Stimulated activated CD8-positive, alpha-beta memory T cell treated with anti-CD3 and anti-CD28 coated beads, Interleukin-12 subunit alpha, Interleukin-12 subunit beta, amount 100 ng/mL, for 1 hour (primary cell): ENCODE results near the gene TUFT1.

Experiments
- DNase-seq: peaks from one replicate; pipeline ENCODE4 v3.0.0-alpha.2; 2020; ENCODE audit warnings: low read depth

The TUFT1 gene

DNA sequence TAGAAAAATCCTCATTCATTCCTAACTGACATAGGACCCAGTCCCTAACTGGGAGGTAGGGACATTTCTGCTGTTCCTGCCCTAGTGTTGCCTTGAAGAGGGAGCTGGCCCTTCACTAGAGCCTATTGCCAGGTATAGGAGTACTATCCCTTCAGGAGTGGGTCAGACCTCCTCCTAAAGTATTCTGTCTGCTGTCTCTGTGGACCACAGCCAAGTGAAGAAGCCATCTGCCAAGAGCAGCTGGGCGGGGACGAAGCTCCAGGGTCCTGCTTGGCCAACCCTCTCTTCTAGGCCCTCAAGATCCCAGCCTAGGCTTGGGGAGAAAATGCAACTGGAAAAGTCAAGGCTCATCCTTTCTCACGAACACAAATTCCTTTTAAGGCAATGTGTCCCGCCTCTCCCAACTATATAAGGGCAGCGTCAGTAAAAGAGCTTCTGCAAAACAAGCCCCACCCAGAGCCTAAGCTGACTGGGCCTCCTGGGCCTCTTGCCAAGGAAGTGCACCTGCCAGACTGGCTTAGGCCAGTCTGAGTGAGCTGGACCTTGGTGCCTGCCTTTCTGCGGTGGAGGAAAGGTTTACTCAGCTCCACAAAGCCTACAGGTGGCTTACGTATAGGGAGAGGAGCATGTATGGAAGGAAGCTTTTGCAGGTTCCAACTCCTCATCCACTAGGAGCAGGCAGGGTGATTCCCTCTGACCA, 638 bp upstream of the TUFT1 start:
- DNase-seq = no peak

DNA sequence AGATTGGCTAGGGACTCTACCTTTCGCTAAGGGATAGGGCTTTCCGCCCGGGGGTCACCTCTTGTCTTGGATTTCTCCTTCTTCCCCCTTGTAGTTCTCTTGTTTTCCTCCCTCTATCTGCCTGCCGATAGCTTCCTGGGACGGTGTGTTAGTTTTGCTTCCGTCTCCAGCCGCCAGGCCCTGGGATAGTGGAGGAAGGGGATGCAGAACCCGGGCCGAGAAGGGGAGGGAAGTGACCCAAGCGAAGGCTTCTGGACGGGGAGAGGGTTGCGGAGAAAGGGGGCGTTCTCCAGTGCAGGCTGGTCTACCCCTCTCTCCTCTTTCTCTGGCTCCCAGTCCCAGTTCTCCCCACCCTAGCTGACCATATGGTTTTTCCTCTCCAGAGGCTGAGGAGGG, 871 bp downstream of the TUFT1 start:
- no peak for DNase-seq

GRCh38 chr1:151541752-151542151, 1.6 kb downstream of the TUFT1 start:
- no peak for DNase-seq

- DNase-seq = no peak
These were observed 2.6 kb downstream of the TUFT1 start for GRCh38 chr1:151542710-151543129.

GRCh38 chr1:151545542-151545941, 5.4 kb downstream of the TUFT1 start:
- DNase-seq = no peak

GRCh38 chr1:151546011-151546925, 6.2 kb downstream of the TUFT1 start:
- DNase-seq = no peak

DNA sequence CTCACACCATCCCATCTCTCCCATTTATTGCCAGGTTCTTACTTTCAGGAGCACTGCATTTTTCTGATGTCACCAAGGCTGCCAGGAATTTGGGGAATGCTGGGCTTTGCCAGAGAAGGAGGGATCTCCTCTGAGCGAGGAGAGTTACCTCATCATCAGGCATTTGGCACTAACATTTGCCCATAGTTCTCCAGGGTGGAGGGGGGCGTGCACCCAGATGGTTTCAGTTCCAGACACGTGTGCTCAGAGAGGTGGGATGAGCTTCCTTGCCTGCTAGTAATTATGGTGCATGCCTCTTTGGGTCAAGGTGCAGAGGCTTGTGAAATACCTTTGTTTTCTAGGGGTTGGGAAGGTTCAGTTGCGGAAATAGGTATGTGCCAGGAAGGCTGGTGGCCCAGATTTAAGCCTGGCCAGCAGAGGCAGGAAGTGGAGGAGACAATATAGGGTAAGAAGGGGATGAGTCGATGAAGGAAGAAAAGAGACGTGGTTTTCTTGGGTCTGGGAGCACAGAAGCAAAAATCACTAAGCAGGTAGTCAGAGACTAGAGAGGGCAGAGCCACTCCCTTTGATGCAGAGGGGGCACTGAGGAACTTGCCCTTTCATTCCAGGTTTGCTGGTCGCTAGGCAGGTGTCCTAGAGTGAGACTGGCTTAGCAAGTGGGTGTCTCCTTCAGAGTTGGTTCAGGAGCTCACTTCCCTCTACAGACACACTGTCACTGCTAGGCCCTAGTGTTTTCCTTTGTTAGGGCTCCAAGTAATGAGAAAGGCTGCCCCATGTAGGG, 7.2 kb downstream of the TUFT1 start:
- no peak for DNase-seq

DNA sequence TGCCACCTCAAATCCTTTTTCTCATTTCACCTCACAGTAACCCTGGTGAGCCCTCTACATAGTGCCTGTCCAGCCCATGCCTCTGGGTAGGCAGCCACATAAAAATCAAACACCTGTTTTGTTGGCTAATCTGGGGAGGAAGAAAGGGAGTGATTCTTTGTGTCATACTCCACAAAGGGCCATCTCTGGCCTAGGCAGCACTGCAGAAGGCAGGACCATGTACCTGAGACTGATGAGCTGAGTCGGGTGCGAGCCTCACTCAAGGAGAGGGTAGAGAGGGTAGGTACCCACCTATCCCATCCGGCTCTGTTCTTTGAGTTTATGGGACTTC, 7.8 kb downstream of the TUFT1 start:
- DNase-seq = no peak

- no peak for DNase-seq
These were observed 9.1 kb downstream of the TUFT1 start for GRCh38 chr1:151549199-151549598.

DNA sequence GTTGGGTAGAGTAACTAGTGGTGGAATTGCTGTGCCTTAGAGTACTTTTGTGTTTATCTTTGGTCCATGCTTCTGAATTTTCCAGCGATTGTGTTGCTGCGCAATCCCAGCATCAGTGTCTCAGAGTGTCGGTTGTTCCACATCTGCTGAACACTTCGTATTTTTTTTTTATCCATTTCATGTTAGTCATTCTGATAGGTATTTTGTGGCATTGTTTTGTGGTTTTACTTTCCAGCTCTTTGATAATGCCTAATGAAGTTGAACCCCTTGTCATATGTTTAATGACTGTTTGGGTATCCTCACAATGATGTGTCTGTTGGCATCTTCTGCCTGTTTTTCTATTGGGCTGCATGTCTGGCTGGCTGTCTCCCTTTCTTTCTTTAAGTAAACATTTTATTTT, 13.6 kb downstream of the TUFT1 start:
- DNase-seq = no peak

GRCh38 chr1:151556052-151556451, 15.9 kb downstream of the TUFT1 start:
- no peak for DNase-seq

DNA sequence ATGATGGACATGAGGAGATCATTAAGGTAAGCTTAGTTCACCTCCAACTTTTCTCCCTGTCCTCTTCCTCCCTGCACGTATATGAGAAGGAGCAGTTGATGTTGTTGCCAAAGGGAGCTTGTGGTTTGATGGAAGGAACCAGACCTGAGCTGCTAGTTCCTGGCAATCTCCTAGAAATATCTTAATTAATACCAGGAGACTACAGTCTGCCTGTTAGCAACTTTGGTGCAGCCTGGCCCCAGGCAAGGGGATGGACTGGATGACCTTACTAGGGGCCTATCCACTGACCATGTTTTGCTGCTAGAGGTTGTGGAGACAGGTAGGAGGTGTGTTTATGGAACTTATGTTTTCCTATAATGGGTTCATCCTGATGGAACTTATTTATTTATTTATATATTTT, 22.6 kb downstream of the TUFT1 start:
- DNase-seq = no peak

DNA sequence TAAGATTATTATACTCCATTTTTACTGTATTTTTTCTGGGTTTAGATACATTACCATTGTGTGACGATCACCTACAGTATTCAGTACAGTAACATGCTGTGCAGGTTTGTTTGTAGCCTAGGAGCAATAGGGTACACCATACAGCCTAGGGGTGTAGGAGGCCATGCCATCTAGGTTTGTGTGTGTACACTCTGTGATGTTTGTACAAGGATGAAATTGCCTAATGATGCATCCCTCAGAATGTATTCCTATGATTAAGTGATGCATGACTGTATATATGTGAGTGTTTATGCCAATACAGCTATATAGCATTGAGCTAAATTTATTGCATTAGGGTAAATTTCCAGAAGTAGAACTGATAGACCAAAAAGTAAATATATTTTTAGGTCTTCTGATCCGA, 23.3 kb downstream of the TUFT1 start:
- DNase-seq = no peak

DNA sequence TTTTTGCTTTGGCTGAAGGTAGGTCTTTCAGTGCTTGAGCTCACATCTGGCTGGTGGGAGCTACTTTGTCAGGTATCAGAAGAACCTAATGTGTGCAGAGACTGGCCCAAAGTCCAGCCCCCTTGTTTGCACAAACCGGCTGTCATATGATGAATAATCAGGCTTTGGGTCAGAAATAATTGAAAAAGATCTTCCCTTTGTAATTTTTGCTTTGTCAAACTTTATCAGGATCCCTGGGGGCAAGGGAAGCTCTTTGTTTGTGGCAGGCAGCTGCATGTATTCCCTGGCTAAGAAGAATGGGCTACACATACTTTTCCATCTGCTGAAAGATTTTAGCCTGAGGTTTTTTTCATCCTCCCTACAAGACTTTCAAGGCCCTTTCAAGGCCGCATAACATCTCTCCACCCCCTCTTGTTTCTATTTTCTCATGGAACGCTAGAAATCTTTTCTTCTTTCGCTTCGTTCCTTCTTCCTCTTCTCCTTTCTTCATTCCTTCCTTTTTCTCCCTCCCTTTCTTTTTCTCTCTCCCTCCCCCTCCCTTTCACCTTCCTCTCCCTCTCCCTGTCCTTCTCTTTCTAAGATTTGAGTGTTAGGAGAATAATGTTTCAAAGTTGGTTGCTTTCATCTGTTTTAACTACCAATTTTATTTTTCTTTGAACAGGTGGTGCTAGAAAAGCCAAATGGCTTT, 25.5 kb downstream of the TUFT1 start:
- DNase-seq = no peak

DNA sequence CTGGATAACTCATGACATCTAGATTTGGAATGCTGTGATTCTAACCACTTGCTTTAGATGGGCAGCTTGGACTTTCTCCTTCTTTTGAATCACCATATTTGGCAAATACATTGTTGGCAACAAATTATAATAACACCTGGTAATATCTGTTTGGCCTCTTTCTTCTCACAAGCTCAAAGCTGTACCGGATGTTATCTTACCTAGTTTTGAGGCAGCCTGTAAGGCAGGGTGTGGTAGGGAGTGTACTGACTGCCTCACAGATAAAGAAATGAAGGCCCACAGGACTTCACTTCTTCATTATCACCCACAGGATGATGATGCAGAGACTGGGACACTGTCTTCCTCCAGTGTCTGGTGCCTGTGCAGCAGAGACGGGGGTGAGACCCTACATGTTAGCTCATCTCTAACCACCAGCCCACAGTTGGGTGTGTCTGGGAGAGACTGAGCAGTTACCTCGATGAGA, 28.5 kb downstream of the TUFT1 start:
- DNase-seq = no peak

DNA sequence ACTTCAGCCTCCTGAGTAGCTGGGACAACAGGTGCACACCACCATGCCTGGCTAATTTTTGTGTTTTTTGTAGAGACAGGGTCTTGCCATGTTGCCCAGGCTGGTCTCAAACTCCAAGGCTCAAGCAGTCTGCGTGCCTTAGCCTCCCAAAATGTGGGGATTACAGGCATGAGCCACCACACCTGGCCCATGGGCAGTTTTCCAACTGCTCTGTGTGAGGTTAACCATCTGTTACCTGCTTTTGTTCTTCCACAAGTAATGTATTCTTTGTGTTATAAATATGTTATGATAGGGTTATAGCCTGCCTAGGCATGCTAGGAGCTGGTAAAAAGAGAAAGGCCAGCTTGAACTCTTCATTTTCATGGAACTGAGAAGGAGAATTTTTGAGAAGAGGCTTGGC, 30.7 kb downstream of the TUFT1 start:
- no peak for DNase-seq

DNA sequence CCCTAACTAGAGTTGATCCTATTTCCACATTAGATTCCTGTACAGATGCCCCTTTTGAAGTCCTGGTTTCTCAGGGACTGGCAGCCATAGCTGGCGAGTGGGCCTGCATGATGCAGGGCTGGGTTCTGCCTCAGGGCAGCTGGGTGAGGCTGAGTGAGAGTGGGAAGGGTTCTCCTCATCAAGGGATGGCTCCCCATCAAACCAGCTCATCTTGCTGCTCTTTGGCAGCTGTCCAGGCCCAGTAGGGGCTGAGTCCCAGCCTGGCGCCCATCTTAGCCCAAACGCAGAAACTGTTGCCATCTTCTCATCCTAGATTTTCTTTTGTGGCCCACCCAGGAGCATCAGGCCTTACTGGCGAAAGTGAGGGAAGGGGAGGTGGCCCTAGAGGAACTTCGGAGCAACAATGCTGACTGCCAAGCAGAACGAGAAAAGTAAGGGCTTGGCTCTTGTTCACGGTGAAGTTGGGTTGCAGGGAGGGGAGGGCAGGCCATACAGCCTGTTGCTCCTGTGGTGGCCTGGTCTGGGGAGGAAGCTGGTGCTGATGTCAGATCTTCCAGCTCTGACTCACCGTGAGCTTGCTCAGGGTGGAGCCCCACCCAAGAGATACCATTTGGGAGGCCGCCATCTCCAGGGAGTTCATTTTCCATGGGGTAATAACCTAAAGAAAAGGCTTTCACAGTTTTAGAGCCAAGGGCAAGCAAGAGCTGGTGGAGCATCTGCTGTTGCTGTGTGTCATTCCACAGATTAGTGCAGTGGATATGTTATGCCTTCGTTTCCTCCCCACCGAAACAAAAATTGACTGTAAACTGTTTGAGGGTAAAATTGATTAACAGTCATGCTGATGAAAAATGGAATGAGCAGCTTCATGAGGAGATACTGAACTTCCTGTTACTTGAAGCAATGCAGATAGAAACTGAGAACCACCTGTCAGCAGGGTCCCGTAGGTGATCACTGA, 34.7 kb downstream of the TUFT1 start:
- no peak for DNase-seq

- DNase-seq = no peak
These were observed 37.1 kb downstream of the TUFT1 start for GRCh38 chr1:151577173-151577572.

- no peak for DNase-seq
These were observed 38.8 kb downstream of the TUFT1 start for GRCh38 chr1:151578941-151579340.

GRCh38 chr1:151579436-151580225, 39.5 kb downstream of the TUFT1 start:
- no peak for DNase-seq
